Measurements from ENCODE around the gene PRKCB. TPM values are rescaled to one million over a fixed set of nuclear protein-coding genes. Genes with fewer than 3 reads are reported as not detected.

PRKCB gene
- total and polyA plus RNA-seq, 2 donors (not counting 1 experiment from before 2014, with no cell fraction given), result 0.01 TPM; not detected in 1

- no peaks in the 10 kb centered on the region for H3K4me1 ChIP-seq (ENCODE audit: control insufficient read depth, extremely low read depth, insufficient read depth, low read length)
- H3K36me3 ChIP-seq (ENCODE audit: control insufficient read depth, insufficient read depth, low read length), result no peaks in the 10 kb centered on the region
- no peaks in the 10 kb centered on the region for H3K27me3 ChIP-seq (ENCODE audit: control insufficient read depth, insufficient read depth, low read length)
- no peak overlapping the region for H3K9ac ChIP-seq (ENCODE audit: insufficient read depth, low read length)
- no peaks in the 10 kb centered on the region for H4K20me1 ChIP-seq (ENCODE audit: control insufficient read depth, extremely low read depth, insufficient read depth, low read length)
- H3K4me3 ChIP-seq (replicated peaks in 1 of 4; ENCODE audit: control extremely low read depth in 1 of 4, insufficient read depth in 1 of 4, low read depth in 3 of 4, low read length in 4 of 4), result no peak overlapping the region
- H3K9me3 ChIP-seq (ENCODE audit: control insufficient read depth, insufficient read depth, low read depth, low read length), result no peaks in the 10 kb centered on the region
- DNase-seq (ENCODE audit: low read depth in 2 of 2), result no peak
- no peak overlapping the region for H3K4me2 ChIP-seq (ENCODE audit: extremely low read depth, insufficient read depth, low read length)
- no peaks in the 10 kb centered on the region for H3K79me2 ChIP-seq (ENCODE audit: control insufficient read depth, insufficient read depth, low read length)
- no peak overlapping the region for H3K27ac ChIP-seq (ENCODE audit: insufficient read depth, low read length)
- TF ChIP-seq CTCF (conservative IDR thresholded peaks at IDR 0.05 in 1 of 2, IDR thresholded peaks at IDR 0.05 in 1 of 2; ENCODE audit: low read depth in 1 of 2, low read length in 2 of 2) (no peak), EZH2 (IDR thresholded peaks at IDR 0.05; ENCODE audit: low read length, missing control alignments) (no peak)
- no peak overlapping the region for H2AFZ ChIP-seq (ENCODE audit: low read length)
Observed at GRCh38 chr16:24091125-24091524, 255.3 kb downstream of the PRKCB start.

GRCh38 chr16:24093049-24093448 is 257.3 kb downstream of the PRKCB start:
- no peaks in the 10 kb centered on the region for H3K4me1 ChIP-seq (ENCODE audit: control insufficient read depth, extremely low read depth, insufficient read depth, low read length)
- no peaks in the 10 kb centered on the region for H3K79me2 ChIP-seq (ENCODE audit: control insufficient read depth, insufficient read depth, low read length)
- H3K4me3 ChIP-seq (replicated peaks in 1 of 4; ENCODE audit: control extremely low read depth in 1 of 4, insufficient read depth in 1 of 4, low read depth in 3 of 4, low read length in 4 of 4), result no peak overlapping the region
- no peak for DNase-seq (ENCODE audit: low read depth in 2 of 2)
- H3K9ac ChIP-seq (ENCODE audit: insufficient read depth, low read length), result no peak overlapping the region
- H4K20me1 ChIP-seq (ENCODE audit: control insufficient read depth, extremely low read depth, insufficient read depth, low read length), result no peaks in the 10 kb centered on the region
- H3K27me3 ChIP-seq (ENCODE audit: control insufficient read depth, insufficient read depth, low read length), result no peaks in the 10 kb centered on the region
- H3K4me2 ChIP-seq (ENCODE audit: extremely low read depth, insufficient read depth, low read length), result no peak overlapping the region
- no peak overlapping the region for H3K27ac ChIP-seq (ENCODE audit: insufficient read depth, low read length)
- H2AFZ ChIP-seq (ENCODE audit: low read length), result no peak overlapping the region
- H3K9me3 ChIP-seq (ENCODE audit: control insufficient read depth, insufficient read depth, low read depth, low read length), result no peaks in the 10 kb centered on the region
- TF ChIP-seq EZH2 (IDR thresholded peaks at IDR 0.05; ENCODE audit: low read length, missing control alignments) (no peak), CTCF (conservative IDR thresholded peaks at IDR 0.05 in 1 of 2, IDR thresholded peaks at IDR 0.05 in 1 of 2; ENCODE audit: low read depth in 1 of 2, low read length in 2 of 2) (no peak)
- no peaks in the 10 kb centered on the region for H3K36me3 ChIP-seq (ENCODE audit: control insufficient read depth, insufficient read depth, low read length)

GRCh38 chr16:24094660-24095059 is 258.9 kb downstream of the PRKCB start:
- Histone ChIP-seq H3K4me2 (ENCODE audit: extremely low read depth, insufficient read depth, low read length) (no peak overlapping the region), H3K27me3 (ENCODE audit: control insufficient read depth, insufficient read depth, low read length) (no peaks in the 10 kb centered on the region), H3K9ac (ENCODE audit: insufficient read depth, low read length) (no peak overlapping the region), H3K4me1 (ENCODE audit: control insufficient read depth, extremely low read depth, insufficient read depth, low read length) (no peaks in the 10 kb centered on the region), H3K27ac (ENCODE audit: insufficient read depth, low read length) (no peak overlapping the region), H4K20me1 (ENCODE audit: control insufficient read depth, extremely low read depth, insufficient read depth, low read length) (no peaks in the 10 kb centered on the region), H3K36me3 (ENCODE audit: control insufficient read depth, insufficient read depth, low read length) (no peaks in the 10 kb centered on the region), H3K4me3 (replicated peaks in 1 of 4; ENCODE audit: control extremely low read depth in 1 of 4, insufficient read depth in 1 of 4, low read depth in 3 of 4, low read length in 4 of 4) (no peak overlapping the region), H3K79me2 (ENCODE audit: control insufficient read depth, insufficient read depth, low read length) (no peaks in the 10 kb centered on the region), H3K9me3 (ENCODE audit: control insufficient read depth, insufficient read depth, low read depth, low read length) (no peaks in the 10 kb centered on the region), H2AFZ (ENCODE audit: low read length) (no peak overlapping the region)
- no peak for DNase-seq (ENCODE audit: low read depth in 2 of 2)
- no peak for TF ChIP-seq EZH2 (IDR thresholded peaks at IDR 0.05; ENCODE audit: low read length, missing control alignments)
- TF ChIP-seq CTCF (conservative IDR thresholded peaks at IDR 0.05 in 1 of 2, IDR thresholded peaks at IDR 0.05 in 1 of 2; ENCODE audit: low read depth in 1 of 2, low read length in 2 of 2), result no peak
